Tibial artery (tissue), 4 donors: Measurements from ENCODE around the gene RABGAP1L.

Experiments
- DNase-seq, 2 donors: peaks; one replicate each; pipeline ENCODE4 v3.0.0-alpha.2; 2019
- H3K27ac ChIP-seq, 2 donors: fragments of 200-600 bp; sonication (generic) in 1 of 2; 1 replicate in 1 of 2; 2 replicates in 1 of 2; pipeline ENCODE4 v1.5.1; 2018 to 2019; ENCODE audit warnings: mild to moderate bottlenecking in 1 of 2
- H3K27me3 ChIP-seq, 2 donors: fragments of 200-600 bp; sonication (generic) in 1 of 2; one replicate each; pipeline versions ENCODE4 v1.5.1 to v1.6.0; 2016 to 2019
- H3K36me3 ChIP-seq, 3 donors: fragments of 200-600 bp; sonication (generic) in 2 of 3; one replicate each; pipeline ENCODE4 v1.5.1; 2016 to 2019; ENCODE audit warnings: mild to moderate bottlenecking in 2 of 3
- H3K4me1 ChIP-seq, 4 donors: fragments of 200-600 bp; sonication (generic) in 2 of 4; 1 replicate in 3 of 4; 2 replicates in 1 of 4; pipeline ENCODE4 v1.5.1; 2016 to 2019
- H3K4me3 ChIP-seq, 2 donors: fragments of 200-600 bp; sonication (generic) in 1 of 2; 1 replicate in 1 of 2; 2 replicates in 1 of 2; pipeline ENCODE4 v1.5.1; 2018 to 2019; ENCODE audit warnings: mild to moderate bottlenecking in 2 of 2
- H3K9me3 ChIP-seq, 3 donors: fragments of 200-600 bp; sonication (generic) in 1 of 3; one replicate each; pipeline ENCODE4 v1.5.1; 2016 to 2019
- intact Hi-C: fragments of 100-400 bp; cut with DNase I; formaldehyde crosslinking; loops from one replicate; pipeline ENCODE4 v1.15.0; 2023; ENCODE audit warnings: low total_unique reads
- TF ChIP-seq, protein P1 (sequence below), 2 experiments: fragments of 200-600 bp in 1 of 2; fragments of 450-650 bp in 1 of 2; IDR thresholded peaks; one replicate each; pipeline ENCODE4 v1.5.1; 2017 to 2019; ENCODE audit warnings: antibody characterized with exemption in 2 of 2, mild to moderate bottlenecking in 1 of 2, moderate library complexity in 1 of 2

The RABGAP1L gene

DNA sequence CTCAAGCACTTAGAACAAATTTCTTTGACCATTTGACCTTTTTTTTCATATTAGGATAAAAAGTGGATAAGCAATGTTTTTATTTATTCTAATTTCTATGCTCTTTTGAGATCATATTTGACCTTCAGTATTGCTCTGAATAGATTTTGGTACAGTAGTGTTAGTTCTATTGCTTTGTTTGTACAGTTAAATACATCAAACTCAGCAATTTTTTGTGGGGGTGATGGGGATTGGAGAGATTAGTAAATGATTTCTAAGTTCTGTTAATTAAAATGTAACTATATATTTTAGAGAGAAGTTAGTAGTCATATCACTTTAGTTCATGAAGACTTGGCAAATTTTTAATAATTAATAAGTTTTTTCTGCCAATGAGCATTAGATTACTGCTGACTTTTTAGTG lies 286.0 kb downstream of the RABGAP1L start:
- TF ChIP-seq, protein P1, sequence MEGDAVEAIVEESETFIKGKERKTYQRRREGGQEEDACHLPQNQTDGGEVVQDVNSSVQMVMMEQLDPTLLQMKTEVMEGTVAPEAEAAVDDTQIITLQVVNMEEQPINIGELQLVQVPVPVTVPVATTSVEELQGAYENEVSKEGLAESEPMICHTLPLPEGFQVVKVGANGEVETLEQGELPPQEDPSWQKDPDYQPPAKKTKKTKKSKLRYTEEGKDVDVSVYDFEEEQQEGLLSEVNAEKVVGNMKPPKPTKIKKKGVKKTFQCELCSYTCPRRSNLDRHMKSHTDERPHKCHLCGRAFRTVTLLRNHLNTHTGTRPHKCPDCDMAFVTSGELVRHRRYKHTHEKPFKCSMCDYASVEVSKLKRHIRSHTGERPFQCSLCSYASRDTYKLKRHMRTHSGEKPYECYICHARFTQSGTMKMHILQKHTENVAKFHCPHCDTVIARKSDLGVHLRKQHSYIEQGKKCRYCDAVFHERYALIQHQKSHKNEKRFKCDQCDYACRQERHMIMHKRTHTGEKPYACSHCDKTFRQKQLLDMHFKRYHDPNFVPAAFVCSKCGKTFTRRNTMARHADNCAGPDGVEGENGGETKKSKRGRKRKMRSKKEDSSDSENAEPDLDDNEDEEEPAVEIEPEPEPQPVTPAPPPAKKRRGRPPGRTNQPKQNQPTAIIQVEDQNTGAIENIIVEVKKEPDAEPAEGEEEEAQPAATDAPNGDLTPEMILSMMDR (IDR thresholded peaks at IDR 0.05) = no peak
- H3K4me1 ChIP-seq = peaks cover 0 to 11% (median 2%) of the 10 kb centered on the region in 4 donors
- intact Hi-C loops = no loop called here
- H3K27ac ChIP-seq = no peak overlapping the region
- no peaks in the 10 kb centered on the region for H3K27me3 ChIP-seq
- DNase-seq = no peak
- no peaks in the 10 kb centered on the region for H3K36me3 ChIP-seq
- H3K4me3 ChIP-seq = no peak overlapping the region
- peaks cover 0 to 7% (median 0%) of the 10 kb centered on the region in 3 donors for H3K9me3 ChIP-seq

DNA sequence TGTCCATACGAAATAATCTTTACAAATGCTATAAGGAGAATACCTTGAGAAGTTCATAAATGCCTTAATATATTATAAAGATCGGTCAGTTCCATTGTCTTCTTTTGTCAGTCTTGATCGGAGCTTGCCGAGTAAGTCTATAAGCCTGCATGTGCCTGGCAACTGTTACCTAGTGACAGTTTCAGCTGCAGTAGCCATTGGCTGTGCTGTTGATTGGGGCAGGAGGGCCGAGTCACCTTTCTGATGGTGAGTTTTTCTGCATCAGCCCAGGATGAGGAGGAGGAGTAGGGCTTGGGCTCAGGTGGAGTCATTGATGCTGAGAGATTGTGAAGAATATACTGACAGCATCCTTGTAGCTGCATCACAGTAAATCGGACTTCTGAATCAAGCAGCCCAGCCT lies 286.5 kb downstream of the RABGAP1L start:
- TF ChIP-seq, protein P1 (IDR thresholded peaks at IDR 0.05) = no peak

DNA sequence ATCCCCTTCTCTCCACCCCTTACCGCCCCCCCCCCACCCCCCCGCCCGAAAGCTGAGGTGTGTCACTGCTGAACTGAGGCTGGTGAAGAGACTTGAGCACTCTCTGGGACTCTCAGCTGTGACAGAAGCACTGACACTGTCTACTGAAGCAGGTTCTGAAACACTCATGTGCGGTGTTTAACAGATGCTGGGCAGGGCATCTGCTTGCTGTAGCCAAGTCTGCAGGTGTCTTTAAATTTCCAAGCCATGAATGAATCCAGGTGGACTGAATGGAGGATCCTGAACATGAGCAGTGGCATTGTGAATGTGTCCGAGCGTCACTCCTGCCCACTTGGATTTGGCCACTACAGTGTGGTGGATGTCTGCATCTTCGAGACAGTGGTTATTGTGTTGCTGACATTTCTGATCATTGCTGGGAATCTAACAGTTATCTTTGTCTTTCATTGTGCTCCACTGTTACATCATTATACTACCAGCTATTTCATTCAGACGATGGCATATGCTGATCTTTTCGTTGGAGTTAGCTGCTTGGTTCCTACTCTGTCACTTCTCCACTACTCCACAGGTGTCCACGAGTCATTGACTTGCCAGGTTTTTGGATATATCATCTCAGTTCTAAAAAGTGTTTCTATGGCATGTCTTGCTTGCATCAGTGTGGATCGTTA lies 288.7 kb downstream of the RABGAP1L start, which contains the start of gene GPR52:
GPR52 (plus strand) TSS at position 99 of the 665 bp plus-strand sequence; CDS start at position 247, 148 bp downstream.
- intact Hi-C loops = no loop called here
- TF ChIP-seq, protein P1 (IDR thresholded peaks at IDR 0.05) = no peak
- H3K27me3 ChIP-seq = no peaks in the 10 kb centered on the region
- H3K4me1 ChIP-seq = peaks cover 0 to 11% (median 2%) of the 10 kb centered on the region in 4 donors
- no peak for DNase-seq
- peaks cover 0 to 7% (median 0%) of the 10 kb centered on the region in 3 donors for H3K9me3 ChIP-seq
- no peak within 1 kb of the TSS for H3K4me3 ChIP-seq
- no peaks in the 10 kb centered on the region for H3K36me3 ChIP-seq
- H3K27ac ChIP-seq = no peak within 1 kb of the TSS

More for the DNA sequence above, 286.5 kb downstream of the RABGAP1L start:
- no peak overlapping the region for H3K27ac ChIP-seq
- intact Hi-C loops = no loop called here
- no peaks in the 10 kb centered on the region for H3K27me3 ChIP-seq
- no peak for DNase-seq
- peaks cover 0 to 11% (median 2%) of the 10 kb centered on the region in 4 donors for H3K4me1 ChIP-seq
- no peaks in the 10 kb centered on the region for H3K36me3 ChIP-seq
- H3K4me3 ChIP-seq = no peak overlapping the region
- H3K9me3 ChIP-seq = peaks cover 0 to 7% (median 0%) of the 10 kb centered on the region in 3 donors

DNA sequence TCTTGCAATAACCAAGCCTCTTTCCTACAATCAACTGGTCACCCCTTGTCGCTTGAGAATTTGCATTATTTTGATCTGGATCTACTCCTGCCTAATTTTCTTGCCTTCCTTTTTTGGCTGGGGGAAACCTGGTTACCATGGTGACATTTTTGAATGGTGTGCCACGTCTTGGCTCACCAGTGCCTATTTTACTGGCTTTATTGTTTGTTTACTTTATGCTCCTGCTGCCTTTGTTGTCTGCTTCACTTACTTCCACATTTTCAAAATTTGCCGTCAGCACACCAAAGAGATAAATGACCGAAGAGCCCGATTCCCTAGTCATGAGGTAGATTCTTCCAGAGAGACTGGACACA lies 289.2 kb downstream of the RABGAP1L start:
- no peak overlapping the region for H3K4me3 ChIP-seq
- H3K36me3 ChIP-seq = no peaks in the 10 kb centered on the region
- H3K4me1 ChIP-seq = peaks cover 0 to 11% (median 2%) of the 10 kb centered on the region in 4 donors
- intact Hi-C loops = no loop called here
- no peaks in the 10 kb centered on the region for H3K27me3 ChIP-seq
- DNase-seq = no peak
- H3K27ac ChIP-seq = no peak overlapping the region
- H3K9me3 ChIP-seq = peaks cover 0 to 5% (median 0%) of the 10 kb centered on the region in 3 donors
- TF ChIP-seq, protein P1 (IDR thresholded peaks at IDR 0.05) = no peak

DNA sequence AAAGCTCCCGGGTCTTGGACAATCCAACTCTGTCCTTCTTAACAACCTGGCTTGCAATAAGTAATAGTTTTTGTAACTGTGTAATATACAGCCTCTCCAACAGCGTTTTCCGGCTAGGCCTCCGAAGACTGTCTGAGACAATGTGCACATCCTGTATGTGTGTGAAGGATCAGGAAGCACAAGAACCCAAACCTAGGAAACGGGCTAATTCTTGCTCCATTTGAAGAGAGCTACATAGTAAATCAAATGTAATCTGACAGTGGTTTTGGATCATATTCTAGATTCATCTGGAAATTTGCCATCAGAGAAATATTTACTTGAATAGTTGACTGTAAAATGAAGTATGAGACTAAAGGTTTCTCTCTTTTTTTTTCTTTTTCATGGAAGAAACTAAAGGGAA lies 289.7 kb downstream of the RABGAP1L start:
- Histone ChIP-seq H3K27ac (no peak overlapping the region), H3K4me3 (no peak overlapping the region), H3K4me1 (peaks cover 0 to 11% (median 2%) of the 10 kb centered on the region in 4 donors), H3K9me3 (peaks cover 0 to under 1% (median 0%) of the 10 kb centered on the region in 3 donors), H3K27me3 (no peaks in the 10 kb centered on the region), H3K36me3 (no peaks in the 10 kb centered on the region)
- TF ChIP-seq, protein P1 (IDR thresholded peaks at IDR 0.05) = no peak
- no peak for DNase-seq
- intact Hi-C loops = no loop called here
